ENCODE data around the gene PHAF1.
A peak's percentile ranks its signal among the peaks of the same experiment; 100 is the strongest.

Gene PHAF1

GRCh38 chr16:67164599-67165061 lies 54.9 kb downstream of the PHAF1 start, which contains the start of gene HSF4:
Gene HSF4 (plus strand): TSS chr16:67164745. CDS start chr16:67164812, 67 bp downstream.
- DNase-seq, result no peak

GRCh38 chr16:67165121-67166078 lies 55.7 kb downstream of the PHAF1 start:
- DNase-seq, result no peak

GRCh38 chr16:67166110-67166547 lies 56.4 kb downstream of the PHAF1 start:
- no peak for DNase-seq

- no peak for DNase-seq
These were observed 56.9 kb downstream of the PHAF1 start for GRCh38 chr16:67166598-67167168.

GRCh38 chr16:67167588-67167987 lies 57.8 kb downstream of the PHAF1 start:
- DNase-seq, result no peak

- DNase-seq, result no peak
These were observed 59.3 kb downstream of the PHAF1 start for GRCh38 chr16:67169011-67169451.

GRCh38 chr16:67169642-67170167 lies 60.0 kb downstream of the PHAF1 start:
- no peak for DNase-seq

GRCh38 chr16:67170168-67170948 lies 60.6 kb downstream of the PHAF1 start, which contains the start of gene NOL3:
Gene NOL3 (plus strand): TSS chr16:67170538.
- no peak for DNase-seq

GRCh38 chr16:67170949-67171649 lies 61.4 kb downstream of the PHAF1 start:
- DNase-seq, result no peak

- DNase-seq, result no peak
These were observed 63.6 kb downstream of the PHAF1 start for GRCh38 chr16:67173323-67173722.

- DNase-seq, result peak; percentile 63
These were observed 64.3 kb downstream of the PHAF1 start for GRCh38 chr16:67173808-67174705.

- DNase-seq, result no peak
These were observed 65.0 kb downstream of the PHAF1 start for GRCh38 chr16:67174706-67175231.

GRCh38 chr16:67176662-67177061 lies 66.9 kb downstream of the PHAF1 start:
- DNase-seq, result no peak

GRCh38 chr16:67177743-67178699 lies 68.3 kb downstream of the PHAF1 start:
- DNase-seq, result peak; percentile 42

- no peak for DNase-seq
These were observed 69.8 kb downstream of the PHAF1 start for GRCh38 chr16:67179421-67180080.

GRCh38 chr16:67180166-67180565 lies 70.4 kb downstream of the PHAF1 start:
- DNase-seq, result no peak

- DNase-seq, result no peak
These were observed 71.6 kb downstream of the PHAF1 start for GRCh38 chr16:67181346-67181745.

- DNase-seq, result no peak
These were observed 72.5 kb downstream of the PHAF1 start for GRCh38 chr16:67182288-67182687.

- no peak for DNase-seq
These were observed 73.5 kb downstream of the PHAF1 start for GRCh38 chr16:67183284-67183626.

Measured in stimulated activated CD4-positive, alpha-beta T cell treated with anti-CD3 and anti-CD28 coated beads, Interleukin-4, amount 100 ng/mL, for 1 hour (primary cell).